GM19468 (cell line): ENCODE measurements around the gene INCA1.

Experiments
- ATAC-seq: cut with Tn5 transposase; IDR thresholded peaks from one replicate; pipeline ENCODE4 v1.9.1; 2021; ENCODE audit warnings: mild to moderate bottlenecking, moderate library complexity, moderate number of reproducible peaks; ENCODE audit not compliant: unreplicated experiment; ENCODE audit errors: extremely low read depth

INCA1 gene

GRCh38 chr17:4972752-4973151, 24.6 kb downstream of the INCA1 start:
- no peak for ATAC-seq

GRCh38 chr17:4972322-4972721, 25.0 kb downstream of the INCA1 start:
- no peak for ATAC-seq

DNA sequence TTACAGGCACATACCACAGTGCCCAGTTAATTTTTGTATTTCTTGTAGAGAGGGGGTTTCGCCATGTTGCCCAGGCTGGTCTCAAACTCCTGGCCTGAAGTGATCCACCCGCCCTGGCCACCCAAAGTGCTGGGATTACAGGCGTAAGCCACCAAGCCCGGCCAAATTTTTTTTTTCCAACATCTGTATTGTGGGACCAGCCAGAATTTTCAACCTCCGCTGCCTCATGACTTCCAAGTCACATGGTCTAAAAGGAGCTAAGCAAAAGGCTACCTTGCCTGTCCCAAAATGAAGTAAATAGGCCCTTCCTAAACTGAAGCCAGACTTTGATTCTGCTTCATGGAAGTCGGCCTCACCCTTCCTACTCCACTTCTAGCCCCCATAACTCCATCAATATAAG, 25.5 kb downstream of the INCA1 start:
- no peak for ATAC-seq

- ATAC-seq = no peak
These were observed 27.0 kb downstream of the INCA1 start for GRCh38 chr17:4970273-4970672.

- ATAC-seq = no peak
These were observed 27.7 kb downstream of the INCA1 start for GRCh38 chr17:4969551-4970173.

DNA sequence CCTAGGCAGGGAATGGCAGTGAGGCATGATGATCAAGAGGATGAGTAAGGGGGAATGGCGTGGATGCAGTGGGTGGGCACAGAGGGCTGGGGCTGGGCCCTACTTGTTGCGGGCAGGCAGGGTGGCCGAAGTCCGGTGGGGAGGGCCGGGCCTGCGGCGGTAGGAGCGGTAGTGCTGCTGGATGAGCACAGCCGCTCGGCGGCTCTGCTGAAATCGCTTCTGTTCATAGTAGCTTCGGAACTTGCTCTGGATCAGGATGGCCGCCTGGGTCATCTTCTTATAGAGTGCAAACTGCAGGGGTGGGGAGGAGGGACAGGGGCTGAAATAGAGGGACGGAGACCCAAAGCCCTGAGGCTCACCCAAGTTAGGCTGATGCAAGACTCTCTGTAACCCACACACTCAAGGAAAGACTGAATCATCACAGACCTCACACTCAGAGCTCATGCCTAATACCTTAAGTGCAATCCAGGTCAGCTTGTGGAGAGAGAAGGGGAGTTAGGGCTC, 28.2 kb downstream of the INCA1 start:
- ATAC-seq = no peak

- no peak for ATAC-seq
These were observed 28.8 kb downstream of the INCA1 start for GRCh38 chr17:4968486-4969046.

DNA sequence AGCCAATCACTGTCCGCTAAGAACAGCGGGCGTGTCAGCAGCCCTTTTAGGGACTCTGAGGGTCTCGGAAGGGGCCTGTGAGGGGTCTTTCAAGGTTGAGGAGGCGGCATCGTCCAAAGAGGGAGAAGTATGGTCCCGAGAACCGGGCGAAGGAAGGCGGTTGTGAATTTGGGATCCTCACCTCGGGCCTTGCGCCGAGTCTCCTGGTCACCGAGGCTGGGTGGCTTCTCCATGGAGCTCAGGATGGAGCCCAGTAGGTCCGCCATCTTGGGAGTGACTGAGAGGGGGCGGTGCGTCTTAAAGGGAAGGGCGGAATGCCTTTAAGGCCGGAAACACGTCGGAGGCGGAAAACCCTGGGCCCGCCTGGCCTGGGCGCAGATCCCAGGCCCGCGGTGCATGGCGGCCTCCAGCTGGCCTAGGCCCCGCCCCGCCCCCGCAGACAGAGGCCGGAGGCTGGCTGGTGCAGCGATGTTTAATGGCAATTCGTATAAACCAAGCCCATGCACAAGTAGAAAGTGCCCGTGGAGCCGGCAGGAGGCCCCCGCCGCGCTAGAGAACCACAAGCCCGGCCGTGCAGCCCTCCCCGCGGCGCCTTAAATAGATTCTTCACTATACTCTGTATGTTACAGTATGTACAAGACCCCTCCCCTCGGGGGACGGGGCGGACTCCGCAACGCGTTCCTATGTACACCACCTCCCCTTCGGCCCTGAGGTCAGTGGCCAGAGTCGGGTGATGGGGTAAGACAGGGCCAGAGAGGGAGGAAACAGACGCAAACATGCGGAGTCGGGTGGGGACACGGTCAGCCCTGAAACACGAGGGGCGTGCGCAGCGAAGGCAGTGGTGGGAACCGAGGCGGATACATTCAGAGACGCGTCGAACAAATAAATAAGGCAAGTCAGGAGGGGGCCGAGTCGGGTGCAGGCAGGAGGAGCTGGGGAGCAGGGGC, 29.5 kb downstream of the INCA1 start, which contains the start of gene SPAG7:
Gene SPAG7 (minus strand): TSS at position 279 of the 947 bp plus-strand sequence. CDS start 13 bp downstream, at position 266.
- peak; percentile 44 for ATAC-seq

GRCh38 chr17:4966844-4967538, 30.3 kb downstream of the INCA1 start:
- peak; percentile 75 for ATAC-seq

DNA sequence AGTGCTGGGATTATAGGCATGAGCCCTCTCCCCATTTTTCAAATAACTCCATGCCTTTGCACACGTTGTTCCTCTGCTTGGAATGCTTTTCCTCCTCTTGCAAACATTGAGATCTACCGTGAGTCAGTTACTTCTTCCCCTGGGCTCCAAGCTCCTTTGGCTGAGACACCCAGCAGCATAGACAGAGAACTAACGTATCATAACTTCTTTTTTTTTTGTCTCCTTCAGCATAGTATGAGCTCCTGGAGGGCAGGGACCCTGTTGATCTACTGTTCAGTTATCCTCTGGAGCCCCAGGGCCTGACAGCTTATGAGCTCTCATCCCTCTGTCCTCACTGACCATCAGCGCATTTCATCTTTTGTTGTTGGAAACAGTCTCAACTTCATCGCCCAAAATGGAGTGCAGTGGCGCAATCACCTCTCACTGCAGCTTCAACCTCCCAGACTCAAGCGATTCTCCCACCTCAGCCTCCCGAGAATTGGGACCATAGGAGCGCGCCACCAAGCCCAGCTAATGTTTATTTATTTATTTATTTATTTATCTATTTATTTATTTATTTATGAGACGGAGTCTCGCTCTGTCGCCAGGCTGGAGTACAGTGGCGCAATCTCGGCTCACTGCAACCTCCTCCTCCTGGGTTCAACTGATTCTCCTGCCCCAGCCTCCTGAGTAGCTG, 31.9 kb downstream of the INCA1 start:
- ATAC-seq = no peak

- no peak for ATAC-seq
These were observed 36.9 kb downstream of the INCA1 start for GRCh38 chr17:4960279-4960922.

- ATAC-seq = no peak
These were observed 37.9 kb downstream of the INCA1 start for GRCh38 chr17:4959261-4959965.

DNA sequence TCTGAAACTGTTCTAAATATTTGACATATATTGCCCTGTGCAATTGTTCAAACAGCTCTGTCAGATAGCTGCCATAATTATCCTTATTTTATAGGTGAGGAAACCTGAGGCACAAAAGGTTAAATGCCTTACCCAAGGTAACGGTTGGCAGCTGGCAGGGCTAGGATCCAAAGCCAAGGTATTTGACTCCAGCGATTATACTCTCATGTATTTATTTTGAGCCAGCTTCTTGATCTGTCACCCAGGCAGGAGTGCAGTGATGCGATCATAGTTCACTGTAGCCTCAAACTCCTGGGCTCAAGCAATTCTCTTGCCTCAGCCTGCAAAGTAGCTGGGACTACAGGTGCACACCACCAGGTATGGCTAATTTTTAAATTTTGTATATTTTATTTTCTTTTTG, 39.2 kb downstream of the INCA1 start:
- ATAC-seq = no peak

DNA sequence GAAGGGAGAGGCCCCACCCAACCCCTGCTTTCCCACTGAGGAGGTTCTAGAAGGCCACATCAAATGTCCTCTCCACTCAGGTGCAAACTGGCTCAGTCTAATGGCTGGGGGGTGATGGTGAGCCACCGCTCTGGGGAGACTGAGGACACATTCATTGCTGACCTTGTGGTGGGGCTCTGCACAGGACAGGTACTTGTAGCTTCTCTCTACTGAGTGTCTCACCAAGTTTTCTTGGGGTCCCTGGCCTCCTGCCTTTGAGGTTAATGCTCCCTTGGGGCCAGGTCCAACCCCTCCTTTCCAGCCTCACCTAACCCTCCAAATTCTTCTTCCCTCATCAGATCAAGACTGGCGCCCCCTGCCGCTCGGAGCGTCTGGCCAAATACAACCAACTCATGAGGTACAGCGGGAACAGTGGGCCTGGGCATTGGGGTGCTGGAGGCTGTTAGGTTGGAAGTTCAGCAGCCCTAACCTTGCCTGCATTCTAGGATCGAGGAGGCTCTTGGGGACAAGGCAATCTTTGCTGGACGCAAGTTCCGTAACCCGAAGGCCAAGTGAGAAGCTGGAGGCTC, 40.7 kb downstream of the INCA1 start:
- ATAC-seq = no peak

GRCh38 chr17:4955091-4955490, 42.2 kb downstream of the INCA1 start:
- ATAC-seq = no peak

DNA sequence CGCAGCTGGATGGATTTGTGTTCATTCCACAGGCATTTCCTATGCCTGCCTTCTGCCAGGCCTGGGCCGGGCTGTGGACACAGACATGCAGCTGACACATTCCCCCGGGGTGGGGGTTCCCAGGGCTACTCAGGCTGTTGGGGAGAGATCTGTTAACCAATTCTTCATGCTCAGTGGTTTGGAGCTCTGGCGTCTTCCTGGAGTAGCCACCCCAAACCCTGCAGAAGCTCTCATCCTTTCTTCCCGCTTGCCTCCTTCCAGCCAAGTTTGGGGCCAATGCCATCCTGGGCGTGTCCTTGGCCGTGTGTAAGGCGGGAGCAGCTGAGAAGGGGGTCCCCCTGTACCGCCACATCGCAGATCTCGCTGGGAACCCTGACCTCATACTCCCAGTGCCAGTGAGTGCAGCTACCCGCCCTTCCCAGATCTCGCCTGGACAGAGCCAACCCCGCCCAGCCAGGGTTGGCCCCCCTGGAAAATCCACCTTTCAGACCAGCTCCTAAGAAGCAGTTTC, 43.8 kb downstream of the INCA1 start:
- no peak for ATAC-seq

DNA sequence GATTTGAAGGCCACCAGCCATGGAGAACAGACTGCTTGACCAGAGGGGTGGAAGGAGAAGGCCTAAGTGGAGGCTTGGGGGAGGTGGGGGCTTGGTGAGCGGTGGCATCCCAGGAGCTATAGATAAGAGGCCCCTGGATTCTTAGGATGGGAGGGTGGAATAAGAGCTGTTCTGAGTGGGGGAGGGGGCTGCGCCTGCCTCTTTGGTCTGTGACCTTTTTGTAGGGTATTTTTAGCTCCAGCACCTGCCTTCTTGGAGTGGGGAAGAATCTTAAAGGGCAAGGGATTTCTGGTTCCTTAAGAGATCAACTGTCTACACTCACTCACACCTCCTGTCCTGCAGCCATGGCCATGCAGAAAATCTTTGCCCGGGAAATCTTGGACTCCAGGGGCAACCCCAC, 45.8 kb downstream of the INCA1 start:
- no peak for ATAC-seq

GRCh38 chr17:4950746-4951204, 46.5 kb downstream of the INCA1 start, which contains the start of gene ENO3:
Gene ENO3 (plus strand): TSS chr17:4951119. CDS start chr17:4951830, 711 bp downstream.
- ATAC-seq = no peak
